ENCODE data around the gene GSK3B. TPM values are rescaled to one million over a fixed set of nuclear protein-coding genes. Genes with fewer than 3 reads are reported as not detected.

Gene GSK3B
- total and polyA plus RNA-seq, 10 of the 15 experiments (the other 5 are each of a cell fraction or from before 2014, with no cell fraction given) = 8.5 to 49.8 (median 25.5) TPM

GRCh38 chr3:120093119-120093910 lies 932 bp downstream of the GSK3B start:
- BruUV-seq (replicated peaks) = TSS peak; percentile 52
- H3K36me3 ChIP-seq (ENCODE audit: control insufficient read depth in 2 of 2, insufficient read depth in 2 of 2, low read length in 1 of 2) = no peaks in the 10 kb centered on the region
- peak overlapping the region; percentile 82 for H3K4me3 ChIP-seq
- ChIA-PET POLR2A (interaction anchor here (0.6 to 4.3 kb wide), 6 partner anchors 10 to 595 kb away, joined by 3 to 51 read pairs (median 4); partner anchors contain the start of gene ADPRH), CTCF (interaction anchor here (1.0 to 1.5 kb wide), 3 partner anchors 11 to 263 kb away, joined by 3 to 4 read pairs (median 4); no protein-coding TSS in a partner anchor), SMC1A (ENCODE audit: uncharacterized antibody, unreplicated experiment) (interaction anchor here (0.7 to 1.2 kb wide), 5 partner anchors 10 to 154 kb away, joined by 3 to 5 read pairs (median 3); no protein-coding TSS in a partner anchor), RAD21 (ENCODE audit: unreplicated experiment) (interaction anchor here (0.6 to 3.5 kb wide), 11 partner anchors 9 to 494 kb away, joined by 3 to 16 read pairs (median 4); no protein-coding TSS in a partner anchor)
- peak overlapping the region; percentile 94 for H3K27ac ChIP-seq (ENCODE audit: control insufficient read depth, insufficient read depth)
- H2AFZ ChIP-seq (ENCODE audit: control insufficient read depth, low read depth, low read length) = peak overlapping the region; percentile 56; the same call in 1 of the 2 replicates
- no peaks in the 10 kb centered on the region; the same call in 1 of the 2 replicates for H3K4me1 ChIP-seq (ENCODE audit: control insufficient read depth, insufficient read depth, low read length)
- peaks cover 76% of the 10 kb centered on the region for H3K79me2 ChIP-seq (ENCODE audit: control insufficient read depth, insufficient read depth, low read length)
- peak overlapping the region; percentile 87 for H3K9ac ChIP-seq (ENCODE audit: control insufficient read depth, insufficient read depth, low read length)
- DNase-seq (ENCODE audit: low read depth, low spot score) = no peak
- H3K27me3 ChIP-seq (replicated peaks in 1 of 2; ENCODE audit: control insufficient read depth in 2 of 2, insufficient read depth in 2 of 2, low read length in 1 of 2) = no peaks in the 10 kb centered on the region
- H4K20me1 ChIP-seq (ENCODE audit: control insufficient read depth, insufficient read depth) = peaks cover 4% of the 10 kb centered on the region
- WGBS (ENCODE audit: insufficient coverage, insufficient replicate concordance, low lambda C conversion rate, missing lambda C conversion rate) = under 1% methylated on average over 17 of the region's 22 CpGs
- no peaks in the 10 kb centered on the region for H3K9me3 ChIP-seq (replicated peaks; ENCODE audit: control insufficient read depth, insufficient read depth, low read length)
- in situ Hi-C loops (cut with MboI) (no loop called here), intact Hi-C loops (cut with micrococcal nuclease; ENCODE audit: unreplicated experiment) (loop anchor here (5.0 to 10.0 kb wide), 5 partner anchors 41 to 799 kb away; partner anchors contain the start of genes ARHGAP31, CD80 and CFAP91)
- no peak for FAIRE-seq
- ATAC-seq = no peak
- H3K4me2 ChIP-seq (ENCODE audit: control insufficient read depth, insufficient read depth) = peak overlapping the region; percentile 26; the same call in 1 of the 2 replicates
- TF ChIP-seq IRF3 (IDR thresholded peaks at IDR 0.05) (no peak), SMC3 (IDR thresholded peaks at IDR 0.05; ENCODE audit: borderline replicate concordance, low read length) (0 out of 2 replicates have a peak, but pooled peaks have one; percentile 7), CEBPB (IDR thresholded peaks at IDR 0.05; ENCODE audit: borderline replicate concordance in 1 of 2, low read depth in 2 of 2, low read length in 2 of 2) (no peak), LARP7 (IDR thresholded peaks at IDR 0.05) (no peak), CHD2 (IDR thresholded peaks at IDR 0.05; ENCODE audit: borderline replicate concordance, low read depth, low read length) (peak; percentile 62; the same call in 1 of the 2 replicates), MAX (IDR thresholded peaks at IDR 0.05; ENCODE audit: low read depth, low read length) (no peak), PAX8 (IDR thresholded peaks at IDR 0.05) (0 out of 2 replicates have a peak, but pooled peaks have one; percentile 65), ZNF384 (IDR thresholded peaks at IDR 0.05; ENCODE audit: borderline replicate concordance, low read depth, low read length) (no peak), PKNOX1 (IDR thresholded peaks at IDR 0.05) (no peak), BCL11A (IDR thresholded peaks at IDR 0.05; ENCODE audit: low read depth, low read length) (0 out of 2 replicates have a peak, but pooled peaks have one; percentile 2), EP300 (IDR thresholded peaks at IDR 0.05; ENCODE audit: borderline replicate concordance in 1 of 2, control insufficient read depth in 1 of 2, low read depth in 2 of 2, low read length in 2 of 2) (no peak), MYB (IDR thresholded peaks at IDR 0.05; ENCODE audit: borderline replicate concordance, low read depth, low read length) (no peak), NKRF (conservative IDR thresholded peaks at IDR 0.05) (0 out of 2 replicates have a peak, but pooled peaks have one; percentile 32), IKZF1 (conservative IDR thresholded peaks at IDR 0.05) (no peak), TAF1 (IDR thresholded peaks at IDR 0.05; ENCODE audit: borderline replicate concordance, low read depth, low read length) (no peak), ESRRA (IDR thresholded peaks at IDR 0.05; ENCODE audit: low read length) (no peak), MEF2A (IDR thresholded peaks at IDR 0.05; ENCODE audit: insufficient read depth, low read depth, low read length) (no peak), SREBF2 (IDR thresholded peaks at IDR 0.05; ENCODE audit: low read length) (no peak)
